Cerebellar cortex (tissue), 1 donor: ENCODE measurements around the gene TMEM120B.

Source experiments
- DNase-seq: peaks from one replicate; pipeline ENCODE4 v3.0.0-alpha.2; 2015; ENCODE audit warnings: low spot score

TMEM120B gene

DNA sequence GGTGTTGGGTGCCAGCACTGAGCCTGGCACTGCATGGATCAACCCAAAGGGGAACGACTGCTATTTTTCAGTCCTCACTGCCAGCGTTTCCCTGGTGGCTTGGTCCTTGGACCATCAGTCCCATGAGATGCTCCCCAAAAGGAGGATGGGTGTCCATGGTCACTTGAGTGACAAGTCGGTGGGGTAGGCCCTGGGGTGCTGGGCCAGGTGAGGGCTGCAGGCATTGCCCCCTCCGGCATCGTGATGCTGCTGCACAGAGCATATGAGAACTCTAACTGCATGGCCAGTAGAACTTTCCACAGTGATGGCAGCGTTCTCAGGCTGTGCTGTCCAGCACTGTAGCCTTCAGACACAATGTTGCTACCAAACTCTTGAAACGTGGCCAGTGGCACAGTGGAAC lies 107.5 kb downstream of the TMEM120B start:
- DNase-seq: no peak

DNA sequence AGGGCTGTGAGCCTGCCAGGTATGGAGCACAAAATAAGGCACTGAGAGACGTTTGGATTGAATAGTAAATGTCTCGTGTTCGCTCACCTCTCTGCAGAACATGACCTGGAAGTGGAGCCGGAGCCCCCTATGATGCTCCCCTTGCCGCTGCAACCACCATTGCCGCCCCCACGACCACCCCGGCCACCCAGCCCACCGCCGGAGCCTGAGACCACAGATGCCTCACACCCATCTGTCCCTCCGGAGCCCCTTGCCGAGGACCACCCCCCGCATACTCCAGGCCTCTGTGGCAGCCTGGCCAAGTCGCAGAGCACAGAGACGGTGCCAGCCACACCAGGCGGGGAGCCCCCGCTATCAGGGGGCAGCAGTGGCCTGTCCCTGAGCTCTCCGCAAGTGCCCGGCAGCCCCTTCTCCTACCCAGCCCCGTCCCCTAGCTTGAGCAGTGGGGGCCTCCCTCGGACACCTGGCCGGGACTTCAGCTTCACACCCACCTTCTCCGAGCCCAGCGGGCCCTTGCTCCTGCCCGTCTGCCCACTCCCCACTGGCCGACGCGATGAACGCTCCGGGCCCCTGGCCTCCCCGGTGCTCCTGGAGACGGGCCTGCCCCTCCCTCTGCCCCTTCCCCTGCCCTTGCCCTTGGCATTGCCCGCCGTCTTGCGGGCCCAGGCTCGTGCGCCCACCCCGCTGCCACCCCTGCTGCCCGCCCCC lies 110.0 kb downstream of the TMEM120B start:
- no peak for DNase-seq

DNA sequence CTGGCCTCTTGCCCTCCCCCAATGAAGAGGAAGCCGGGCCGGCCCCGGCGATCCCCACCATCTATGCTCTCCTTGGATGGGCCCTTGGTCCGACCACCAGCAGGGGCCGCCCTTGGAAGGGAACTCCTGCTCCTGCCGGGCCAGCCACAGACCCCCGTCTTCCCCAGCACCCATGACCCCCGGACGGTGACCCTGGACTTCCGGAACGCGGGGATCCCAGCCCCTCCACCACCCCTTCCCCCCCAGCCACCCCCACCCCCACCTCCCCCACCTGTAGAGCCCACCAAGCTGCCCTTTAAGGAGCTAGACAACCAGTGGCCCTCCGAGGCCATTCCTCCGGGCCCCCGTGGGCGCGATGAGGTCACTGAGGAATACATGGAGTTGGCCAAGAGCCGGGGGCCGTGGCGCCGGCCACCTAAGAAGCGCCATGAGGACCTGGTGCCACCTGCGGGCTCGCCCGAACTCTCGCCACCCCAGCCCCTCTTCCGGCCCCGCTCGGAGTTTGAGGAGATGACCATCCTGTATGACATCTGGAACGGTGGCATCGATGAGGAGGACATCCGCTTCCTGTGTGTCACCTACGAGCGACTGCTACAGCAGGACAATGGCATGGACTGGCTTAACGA lies 110.7 kb downstream of the TMEM120B start:
- no peak for DNase-seq

DNA sequence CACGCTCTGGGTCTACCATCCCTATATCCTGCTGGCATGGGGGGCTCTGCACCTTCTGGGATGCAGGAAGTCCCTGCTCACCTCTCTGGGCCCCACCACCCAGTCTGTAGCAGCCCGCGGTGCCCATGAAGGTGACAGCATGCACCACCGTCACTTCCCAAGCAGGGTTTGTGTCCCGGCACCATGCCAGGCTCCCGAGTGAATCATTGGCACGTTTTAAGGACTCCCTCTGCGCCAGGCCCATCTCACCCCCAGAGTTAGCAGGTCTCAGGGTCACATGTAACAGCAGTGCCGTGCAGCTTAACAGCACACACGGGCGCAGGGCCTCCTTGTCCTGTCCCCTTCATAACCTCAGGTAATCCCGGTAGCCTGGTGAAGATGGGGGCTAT lies 111.2 kb downstream of the TMEM120B start:
- no peak for DNase-seq

DNA sequence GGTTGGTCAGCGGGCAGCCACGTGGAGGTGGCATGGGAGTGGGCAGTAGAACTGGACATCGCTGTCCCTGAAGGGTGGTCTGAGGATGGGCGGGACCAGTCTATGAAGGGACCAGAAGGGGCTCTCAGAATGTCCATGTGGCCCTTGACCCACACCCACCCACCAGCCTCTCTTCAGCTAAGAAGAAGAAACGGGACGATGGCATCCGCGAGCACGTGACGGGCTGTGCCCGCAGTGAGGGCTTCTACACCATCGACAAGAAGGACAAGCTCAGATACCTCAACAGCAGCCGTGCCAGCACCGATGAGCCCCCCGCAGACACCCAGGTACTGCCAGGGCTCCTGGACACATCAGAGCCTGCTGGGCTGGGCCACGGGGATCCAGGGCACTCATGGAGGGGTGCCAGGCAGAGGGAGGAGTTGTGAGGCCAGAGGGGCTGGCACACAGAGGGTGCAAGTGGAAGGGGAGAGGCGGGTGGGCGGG lies 112.5 kb downstream of the TMEM120B start:
- no peak for DNase-seq

DNA sequence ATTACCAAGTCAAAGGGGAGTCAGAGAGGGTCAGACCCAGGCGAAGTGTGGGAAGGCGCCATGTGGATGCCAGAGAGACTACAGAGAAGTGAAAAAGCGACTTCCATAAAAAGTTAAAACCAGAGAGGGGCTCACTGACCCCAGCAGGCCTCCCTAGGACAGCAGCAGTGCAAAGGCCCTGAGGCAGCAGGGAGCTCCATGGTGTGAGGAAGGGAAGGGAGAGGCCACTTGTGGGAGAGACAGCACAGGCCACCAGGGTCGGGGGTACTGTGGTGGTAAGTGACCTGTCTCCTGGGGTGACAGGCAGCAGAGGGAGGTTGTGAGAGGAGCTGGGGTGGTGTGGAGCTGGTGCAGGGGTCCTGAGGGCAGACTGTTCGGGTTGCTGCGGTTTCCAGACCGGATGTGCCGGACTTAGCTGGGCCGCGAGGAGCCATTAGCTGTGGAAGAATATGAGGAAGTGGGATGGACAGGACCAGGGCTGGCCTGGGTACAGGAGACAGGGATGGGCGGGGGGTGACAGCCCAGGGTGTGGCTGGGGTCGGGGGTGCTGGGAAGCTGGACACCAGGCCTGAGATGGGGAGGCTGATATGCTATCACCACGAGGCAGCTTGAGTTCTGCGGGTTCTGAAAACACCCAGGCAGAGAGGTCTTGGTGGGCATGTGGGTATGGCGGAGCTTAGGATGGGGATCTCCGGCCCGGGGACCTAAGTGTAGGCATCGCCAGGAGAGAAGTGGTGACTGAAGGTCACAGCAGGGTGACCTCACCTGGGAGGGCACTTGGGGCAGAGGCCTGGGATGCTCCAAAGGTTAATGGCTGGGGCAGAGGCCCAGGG lies 114.0 kb downstream of the TMEM120B start:
- DNase-seq: no peak

DNA sequence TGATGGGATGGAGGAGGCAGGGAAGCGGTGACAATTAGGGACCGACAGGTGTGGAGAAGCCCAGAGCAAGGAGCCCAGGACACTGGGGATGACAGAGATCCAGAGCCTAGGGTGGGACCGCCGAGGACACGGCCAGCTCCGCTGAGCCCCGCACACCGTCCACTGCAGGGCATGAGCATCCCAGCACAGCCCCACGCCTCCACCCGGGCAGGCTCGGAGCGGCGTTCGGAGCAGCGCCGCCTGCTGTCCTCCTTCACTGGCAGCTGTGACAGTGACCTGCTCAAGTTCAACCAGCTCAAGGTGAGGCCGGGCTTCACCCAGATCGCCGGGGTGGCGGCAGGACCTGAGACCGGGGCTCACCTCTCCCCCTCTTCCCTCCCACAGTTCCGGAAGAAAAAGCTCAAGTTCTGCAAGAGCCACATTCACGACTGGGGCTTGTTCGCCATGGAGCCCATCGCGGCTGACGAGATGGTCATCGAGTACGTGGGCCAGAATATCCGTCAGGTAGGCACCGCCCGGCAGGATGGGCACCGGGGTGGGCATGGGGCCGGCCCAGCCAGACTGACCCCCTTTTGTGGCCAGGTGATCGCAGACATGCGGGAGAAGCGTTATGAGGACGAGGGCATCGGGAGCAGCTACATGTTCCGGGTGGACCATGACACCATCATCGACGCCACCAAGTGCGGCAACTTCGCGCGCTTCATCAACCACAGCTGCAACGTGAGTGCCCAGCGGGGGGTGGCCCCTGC lies 115.0 kb downstream of the TMEM120B start:
- no peak for DNase-seq

DNA sequence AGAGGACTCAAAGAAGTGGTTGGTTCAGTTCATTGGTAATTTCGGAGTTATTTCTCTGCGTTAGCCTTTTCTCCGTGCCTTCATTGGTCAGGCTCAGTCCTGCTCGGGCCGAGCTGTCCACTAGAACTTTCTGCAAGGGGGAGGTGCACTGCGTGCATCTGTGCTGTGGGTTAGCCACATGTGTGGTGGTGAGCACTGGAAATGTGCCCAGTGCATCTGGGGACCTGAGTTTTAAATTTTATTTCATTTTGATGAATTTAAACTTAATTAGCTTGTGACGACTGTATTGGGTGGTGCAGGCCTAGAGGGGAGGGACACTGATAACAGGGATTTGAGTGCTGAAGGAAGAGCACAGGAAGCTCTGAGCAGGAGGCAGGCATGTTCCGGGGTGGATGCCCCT lies 115.8 kb downstream of the TMEM120B start:
- no peak for DNase-seq

DNA sequence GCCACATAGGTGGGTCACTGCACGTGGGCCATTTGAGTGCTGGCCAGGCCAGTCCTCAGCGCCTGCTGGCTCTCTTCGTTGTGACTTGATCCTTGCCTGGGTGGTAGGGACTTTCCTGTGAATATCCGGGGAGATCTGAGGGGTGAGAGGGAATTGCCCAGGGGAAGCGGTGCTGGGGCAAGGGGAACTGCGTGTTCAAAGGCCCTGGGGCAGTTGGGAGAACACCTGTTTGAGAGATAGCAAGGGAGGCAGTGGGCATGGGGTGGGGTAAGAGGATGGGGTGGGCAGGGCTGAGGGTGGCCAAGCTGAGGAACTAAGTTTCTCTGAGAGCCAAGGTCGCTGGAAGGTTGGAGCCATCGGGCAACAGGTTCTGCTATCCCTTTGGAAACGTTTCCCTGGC lies 116.3 kb downstream of the TMEM120B start:
- DNase-seq: no peak

DNA sequence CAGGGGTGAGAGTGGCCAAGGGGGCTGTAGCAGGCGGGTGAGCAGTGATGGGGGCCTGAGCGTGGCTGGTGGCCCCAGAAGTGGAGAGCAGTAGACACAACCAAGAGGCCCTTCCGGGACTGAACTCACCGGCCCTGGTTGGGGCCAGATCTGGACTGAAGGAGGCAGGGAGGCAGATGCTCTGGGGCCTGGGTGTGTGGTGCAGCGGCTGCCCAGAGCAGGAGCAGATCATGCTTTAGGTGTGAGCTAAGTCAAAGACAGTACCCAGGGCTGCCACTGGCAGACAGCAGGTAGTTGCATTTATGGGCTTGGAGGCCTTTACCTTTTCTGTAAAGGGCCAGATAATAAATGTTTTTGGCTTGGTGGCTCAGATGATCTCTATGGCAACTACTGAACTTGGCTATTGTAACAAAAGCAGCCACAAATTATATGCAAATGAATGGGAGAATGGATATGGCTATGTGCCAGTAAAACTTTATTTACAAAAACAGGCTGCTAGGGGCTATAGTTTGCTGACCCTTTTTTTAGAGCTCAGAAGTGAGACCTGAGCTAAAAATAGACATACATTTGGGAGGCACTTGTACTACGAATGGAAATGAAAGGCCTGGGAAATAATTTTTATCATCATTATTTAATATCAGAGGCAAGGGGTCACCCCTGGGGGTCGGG lies 116.8 kb downstream of the TMEM120B start:
- no peak for DNase-seq

DNA sequence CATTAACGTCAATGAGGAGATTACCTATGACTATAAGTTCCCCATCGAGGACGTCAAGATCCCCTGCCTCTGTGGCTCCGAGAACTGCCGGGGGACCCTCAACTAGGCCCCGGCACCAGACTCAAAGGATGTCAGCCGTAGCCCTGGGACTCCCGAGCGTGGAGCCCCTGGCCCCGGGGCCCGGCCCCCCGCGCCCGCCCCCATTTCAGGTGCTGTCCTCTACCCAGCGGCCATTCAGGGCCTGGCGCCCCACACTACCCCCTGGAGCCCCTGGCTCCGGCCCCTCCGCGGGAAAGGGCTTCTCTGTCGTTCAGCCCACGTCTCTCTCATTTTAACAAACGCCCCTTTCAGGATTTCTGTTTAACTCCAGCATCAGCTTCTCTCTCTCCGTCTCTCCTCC lies 117.6 kb downstream of the TMEM120B start:
- no peak for DNase-seq

DNA sequence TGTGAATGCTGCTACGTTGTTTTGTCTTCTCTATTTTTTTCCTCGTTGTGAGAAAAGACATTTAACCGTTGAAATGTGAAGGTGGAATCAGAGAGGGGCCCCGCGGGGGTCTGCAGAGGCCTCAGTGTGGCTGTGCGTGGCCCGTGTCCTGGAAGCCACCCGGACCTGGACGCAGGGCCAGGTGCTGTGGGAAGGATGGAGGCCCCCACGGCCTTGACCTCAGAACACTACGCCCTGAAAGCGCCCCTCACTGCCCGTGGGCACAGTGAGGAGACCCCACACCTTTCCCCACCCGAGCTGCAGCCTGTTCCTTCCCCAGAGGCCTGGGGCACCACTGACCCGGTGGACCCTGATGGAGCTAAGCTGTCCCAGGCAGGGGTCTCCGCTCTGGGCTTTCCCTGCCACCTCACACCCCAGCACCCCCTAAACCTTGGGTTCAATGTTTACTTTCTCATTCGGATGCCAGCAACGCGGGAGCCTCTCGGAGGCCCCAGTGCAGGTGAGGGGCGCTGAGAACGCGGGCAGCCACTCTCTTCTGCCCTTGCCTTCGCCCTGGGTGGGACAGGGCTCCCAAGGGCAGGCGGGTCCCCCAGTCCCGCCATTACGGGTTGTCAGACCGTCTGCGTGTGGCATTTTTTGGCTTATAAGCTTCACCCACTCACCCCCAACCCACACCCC lies 118.2 kb downstream of the TMEM120B start:
- DNase-seq: no peak
